Liver (tissue), 9 donors: ENCODE results near the gene ENO4. TPM values are rescaled to one million over a fixed set of nuclear protein-coding genes. Genes with fewer than 3 reads are reported as not detected.

Source experiments
- DNase-seq: peaks from one replicate; pipeline ENCODE4 v3.0.0-alpha.2; 2017; ENCODE audit warnings: low spot score
- H3K27ac ChIP-seq, 2 donors: one replicate each; pipeline ENCODE4 v1.7.0; 2013; ENCODE audit warnings: inconsistent platforms in 2 of 2, low read length in 2 of 2, control low read depth in 1 of 2, low read depth in 1 of 2, mild to moderate bottlenecking in 1 of 2
- H3K27me3 ChIP-seq, 4 donors: one replicate each; pipeline versions ENCODE4 v1.6.1 to v1.7.0; 2013; ENCODE audit warnings: low read length in 3 of 4, inconsistent platforms in 1 of 4, mild to moderate bottlenecking in 1 of 4, moderate library complexity in 1 of 4; ENCODE audit not compliant: control insufficient read depth in 4 of 4, insufficient read depth in 4 of 4
- H3K36me3 ChIP-seq, 4 donors: one replicate each; pipeline versions ENCODE4 v1.6.1 to v1.7.0; 2013; ENCODE audit warnings: low read length in 3 of 4, mild to moderate bottlenecking in 3 of 4, low read depth in 1 of 4, moderate library complexity in 1 of 4; ENCODE audit not compliant: control insufficient read depth in 4 of 4, insufficient read depth in 3 of 4
- H3K4me1 ChIP-seq, 4 donors: one replicate each; pipeline versions ENCODE4 v1.6.1 to v1.7.0; 2013; ENCODE audit warnings: low read length in 3 of 4, mild to moderate bottlenecking in 3 of 4, moderate library complexity in 1 of 4; ENCODE audit not compliant: control insufficient read depth in 4 of 4, insufficient read depth in 4 of 4
- H3K4me3 ChIP-seq, 3 donors: one replicate each; pipeline versions ENCODE4 v1.6.1 to v1.7.0; 2013; ENCODE audit warnings: low read length in 3 of 3, control low read depth in 1 of 3, low read depth in 1 of 3, mild to moderate bottlenecking in 1 of 3
- H3K9ac ChIP-seq, 2 donors: one replicate each; pipeline ENCODE4 v1.7.0; 2013; ENCODE audit warnings: low read length in 2 of 2, mild to moderate bottlenecking in 2 of 2, moderate library complexity in 2 of 2, control low read depth in 1 of 2, low read depth in 1 of 2
- H3K9me3 ChIP-seq, 4 donors: one replicate each; pipeline versions ENCODE4 v1.6.1 to v1.7.0; 2013; ENCODE audit warnings: low read length in 3 of 4; ENCODE audit not compliant: control insufficient read depth in 4 of 4
- ATF3 ChIP-seq: IDR thresholded peaks from 2 replicates; pipeline ENCODE4 v1.6.1; 2016; ENCODE audit warnings: antibody characterized with exemption
- CTCF ChIP-seq: fragments of 150-350 bp; IDR thresholded peaks from 2 replicates; pipeline ENCODE4 v1.5.1; 2017; ENCODE audit warnings: improper control_type of control experiment, low read depth, low read length; ENCODE audit not compliant: missing input control
- EGR1 ChIP-seq, 2 donors: IDR thresholded peaks; 2 replicates each; pipeline ENCODE4 v1.6.1; 2016 to 2018; ENCODE audit warnings: antibody characterized with exemption in 2 of 2, low read depth in 2 of 2
- FOXA1 ChIP-seq: IDR thresholded peaks from 2 replicates; pipeline ENCODE4 v1.6.1; 2016; ENCODE audit warnings: antibody characterized with exemption
- FOXA2 ChIP-seq: IDR thresholded peaks from 2 replicates; pipeline ENCODE4 v1.6.1; 2016; ENCODE audit warnings: antibody characterized with exemption
- GABPA ChIP-seq, 2 donors: IDR thresholded peaks in 1 of 2; conservative IDR thresholded peaks in 1 of 2; 2 replicates each; pipeline ENCODE4 v1.6.1; 2016; ENCODE audit warnings: antibody characterized with exemption in 2 of 2, mild to moderate bottlenecking in 1 of 2, moderate library complexity in 1 of 2
- HNF4A ChIP-seq, 2 donors: conservative IDR thresholded peaks; 2 replicates each; pipeline ENCODE4 v1.6.1; 2016; ENCODE audit warnings: antibody characterized with exemption in 2 of 2, mild to moderate bottlenecking in 2 of 2
- HNF4G ChIP-seq: IDR thresholded peaks from 2 replicates; pipeline ENCODE4 v1.6.1; 2016; ENCODE audit warnings: antibody characterized with exemption
- JUND ChIP-seq, 2 donors: IDR thresholded peaks; 2 replicates each; pipeline ENCODE4 v1.6.1; 2016; ENCODE audit warnings: antibody characterized with exemption in 2 of 2
- MAX ChIP-seq: IDR thresholded peaks from 2 replicates; pipeline ENCODE4 v1.6.1; 2016; ENCODE audit warnings: antibody characterized with exemption
- NR2F2 ChIP-seq: IDR thresholded peaks from 2 replicates; pipeline ENCODE4 v1.6.1; 2016; ENCODE audit warnings: antibody characterized with exemption
- RAD21 ChIP-seq, 2 donors: IDR thresholded peaks; 2 replicates each; pipeline ENCODE4 v1.6.1; 2016; ENCODE audit warnings: antibody characterized with exemption in 2 of 2, mild to moderate bottlenecking in 2 of 2
- REST ChIP-seq: IDR thresholded peaks from 2 replicates; pipeline ENCODE4 v1.6.1; 2016; ENCODE audit warnings: antibody characterized with exemption, mild to moderate bottlenecking
- RXRA ChIP-seq, 2 donors: IDR thresholded peaks; 2 replicates each; pipeline ENCODE4 v1.6.1; 2017 to 2018; ENCODE audit warnings: antibody characterized with exemption in 2 of 2, mild to moderate bottlenecking in 1 of 2
- YY1 ChIP-seq: IDR thresholded peaks from 2 replicates; pipeline ENCODE4 v1.6.1; 2016; ENCODE audit warnings: antibody characterized with exemption, mild to moderate bottlenecking
- ZBTB33 ChIP-seq: IDR thresholded peaks from 2 replicates; pipeline ENCODE4 v1.6.1; 2016; ENCODE audit warnings: antibody characterized with exemption
- WGBS: extraction: QIAGEN DNeasy Blood & Tissue Kit; methylation state at CpG from one replicate; pipeline ENCODE4 v1.1.7; 2013; 5-methylcytosine and 5-hydroxymethylcytosine counted together
- polyA plus RNA-seq, 2 donors: library from polyadenylated mRNA; stranded (reverse) in 1 of 2; unstranded in 1 of 2; fragments of 200-250 nt in 1 of 2; fragments of >200 nt in 1 of 2; fragmentation: Nextera tagmentation in 1 of 2; extraction: Ambion mirVana in 1 of 2; gene quantifications; one replicate each; pipeline versions ENCODE4 v1.2.1 to v1.2.3, GENCODE V29; 2013 to 2015
- total RNA-seq, 2 donors: library from RNA; depleted of rRNA; stranded (reverse); fragments of >200 nt; gene quantifications; one replicate each; pipeline ENCODE4 v1.2.3, GENCODE V29; 2014
- donor health status: healthy.
- donor health status: healthy.
- donor health status: healthy.
- donor health status: healthy.
- donor health status: healthy.

Gene ENO4
- total and polyA plus RNA-seq, 4 donors = 0.03 to 0.19 (median 0.10) TPM

GRCh38 chr10:116835658-116836057 lies 13.6 kb upstream of the ENO4 start (continued):
- TF ChIP-seq CTCF (no peak), YY1 (no peak), NR2F2 (no peak), RAD21 (IDR thresholded peaks at IDR 0.05) (no peak), EGR1 (IDR thresholded peaks at IDR 0.05; ENCODE audit: low read depth in 2 of 2) (no peak), HNF4G (no peak), FOXA2 (no peak), GABPA (IDR thresholded peaks at IDR 0.05 in 1 of 2, conservative IDR thresholded peaks at IDR 0.05 in 1 of 2) (no peak)

GRCh38 chr10:116836083-116836482 lies 13.2 kb upstream of the ENO4 start:
- Histone ChIP-seq H3K9ac (no peak overlapping the region), H3K9me3 (no peaks in the 10 kb centered on the region), H3K27ac (no peak overlapping the region), H3K36me3 (peaks cover 0 to 2% (median 0%) of the 10 kb centered on the region in 4 donors), H3K4me1 (peaks cover 2 to 29% (median 20%) of the 10 kb centered on the region in 4 donors), H3K4me3 (no peak overlapping the region), H3K27me3 (no peaks in the 10 kb centered on the region)
- WGBS = 86% methylated on average over 4 of the region's 4 CpGs
- no peak for DNase-seq
- no peak for TF ChIP-seq FOXA1
- TF ChIP-seq ZBTB33 = no peak

GRCh38 chr10:116836902-116837523 lies 12.3 kb upstream of the ENO4 start:
- WGBS = 80% methylated on average over 8 of the region's 8 CpGs
- no peak overlapping the region for H3K27ac ChIP-seq
- peaks cover 2 to 31% (median 20%) of the 10 kb centered on the region in 4 donors for H3K4me1 ChIP-seq
- TF ChIP-seq EGR1 (IDR thresholded peaks at IDR 0.05; ENCODE audit: low read depth in 2 of 2) (no peak), JUND (IDR thresholded peaks at IDR 0.05) (no peak), MAX (no peak), HNF4A (conservative IDR thresholded peaks at IDR 0.05) (no peak), RXRA (IDR thresholded peaks at IDR 0.05) (no peak), NR2F2 (no peak), CTCF (no peak), ZBTB33 (no peak), FOXA2 (no peak), REST (no peak), YY1 (no peak), HNF4G (no peak), FOXA1 (no peak), ATF3 (no peak)
- no peaks in the 10 kb centered on the region for H3K27me3 ChIP-seq
- H3K9me3 ChIP-seq = no peaks in the 10 kb centered on the region
- H3K36me3 ChIP-seq = peaks cover 0 to 2% (median 0%) of the 10 kb centered on the region in 4 donors
- no peak for DNase-seq
- H3K9ac ChIP-seq = no peak overlapping the region
- H3K4me3 ChIP-seq = no peak overlapping the region
